Fibroblast of the conjunctiva (primary cell): ENCODE data around the gene KLF11.
"Not testable (repeated sequence)": the region's sequence is repeated elsewhere in the genome, so short reads cannot be mapped to it uniquely, and the experiment has no call there.

Experiments
- DNase-seq: peaks from one replicate; pipeline ENCODE4 v3.0.0-alpha.2; 2010; ENCODE audit warnings: low read depth

Gene KLF11

GRCh38 chr2:10085043-10085667 lies 41.8 kb downstream of the KLF11 start:
- DNase-seq: no peak

- no peak for DNase-seq
Observed at GRCh38 chr2:10085668-10086059, 42.3 kb downstream of the KLF11 start.

GRCh38 chr2:10086950-10087349 lies 43.6 kb downstream of the KLF11 start:
- DNase-seq: no peak

- no peak for DNase-seq
Observed at GRCh38 chr2:10087360-10087759, 44.0 kb downstream of the KLF11 start.

GRCh38 chr2:10089565-10090190 lies 46.3 kb downstream of the KLF11 start:
- no peak for DNase-seq

- no peak for DNase-seq
Observed at GRCh38 chr2:10091182-10091888, 48.0 kb downstream of the KLF11 start.

- DNase-seq: not testable (repeated sequence)
Observed at GRCh38 chr2:10091889-10092244, 48.5 kb downstream of the KLF11 start.

- no peak for DNase-seq
Observed at GRCh38 chr2:10094271-10094814, 51.0 kb downstream of the KLF11 start.

- no peak for DNase-seq
Observed at GRCh38 chr2:10095175-10095574, 51.8 kb downstream of the KLF11 start.

GRCh38 chr2:10096641-10097040 lies 53.3 kb downstream of the KLF11 start:
- DNase-seq: no peak

GRCh38 chr2:10097352-10098148 lies 54.2 kb downstream of the KLF11 start:
- DNase-seq: peak; percentile 27

- no peak for DNase-seq
Observed at GRCh38 chr2:10101491-10101890, 58.1 kb downstream of the KLF11 start.

- DNase-seq: no peak
Observed at GRCh38 chr2:10103179-10103578, 59.8 kb downstream of the KLF11 start.
